ENCODE results near the gene NAALAD2. TPM values are rescaled to one million over a fixed set of nuclear protein-coding genes. Genes with fewer than 3 reads are reported as not detected.

Gene NAALAD2
- total RNA-seq, 1 donor from 2014 or later: not detected

Other genes starting within 250 kb of the NAALAD2 start
- not detected in 2 replicates for gene TRIM49D1, start 212.4 kb upstream of the NAALAD2 start, total RNA-seq
- not detected in 2 replicates for gene TRIM49D2, start 210.6 kb upstream of the NAALAD2 start, total RNA-seq
- gene TRIM64, start 168.6 kb upstream of the NAALAD2 start, total RNA-seq: not detected in 2 replicates
- gene TRIM49C, start 103.6 kb upstream of the NAALAD2 start, total RNA-seq: not detected in 2 replicates
- not detected in 2 replicates for gene UBTFL1, start 48.7 kb upstream of the NAALAD2 start, total RNA-seq
- gene CHORDC1, start 88.4 kb downstream of the NAALAD2 start, total RNA-seq: 61.2 and 63.4 TPM in 2 replicates

Measured in activated B cell treated with CpG ODN at 0.5 μM for 24 hours (primary cell).